HAP-1 (cell line): ENCODE data around the gene PRSS3.
"Not testable (repeated sequence)": the region's sequence is repeated elsewhere in the genome, so short reads cannot be mapped to it uniquely, and the experiment has no call there.

Source experiments
- DNase-seq, 2 experiments: peaks; one replicate each; pipeline ENCODE4 v3.0.0-alpha.2; 2016 to 2020; ENCODE audit warnings: low spot score in 2 of 2
- H3K27me3 ChIP-seq: fragments of 250-450 bp; sonication (Bioruptor Pico); 2 replicates; pipeline ENCODE4 v1.5.1; 2020; ENCODE audit warnings: low read depth, mild to moderate bottlenecking, moderate library complexity
- H3K36me3 ChIP-seq: fragments of 250-450 bp; sonication (Bioruptor Pico); replicated peaks from 2 replicates; pipeline ENCODE4 v1.5.1; 2020; ENCODE audit warnings: mild to moderate bottlenecking
- H3K4me1 ChIP-seq: fragments of 250-450 bp; sonication (Bioruptor Pico); 2 replicates; pipeline ENCODE4 v1.5.1; 2020; ENCODE audit warnings: mild to moderate bottlenecking
- H3K4me3 ChIP-seq: fragments of 250-450 bp; sonication (Bioruptor Pico); 2 replicates; pipeline ENCODE4 v1.5.1; 2020; ENCODE audit warnings: mild to moderate bottlenecking, moderate library complexity
- H3K9me3 ChIP-seq: fragments of 250-450 bp; sonication (Bioruptor Pico); 2 replicates; pipeline ENCODE4 v1.5.1; 2020; ENCODE audit warnings: mild to moderate bottlenecking, moderate library complexity
- in situ Hi-C: fragments of 300-500 bp; cut with MboI; formaldehyde crosslinking; loops from 3 replicates; pipeline ENCODE4 v1.14.3; 2020; ENCODE audit warnings: low sequenced_read_pairs, inconsistent platforms, mixed read lengths

Gene PRSS3

GRCh38 chr9:33847894-33848205, 52.5 kb downstream of the PRSS3 start:
- DNase-seq, H3K27me3 ChIP-seq, in situ Hi-C loops, H3K4me3 ChIP-seq, H3K36me3 ChIP-seq, H3K4me1 ChIP-seq, H3K9me3 ChIP-seq: not testable (repeated sequence)
